Tibial artery (tissue), 4 donors: ENCODE results near the gene TLE2.
A peak's percentile ranks its signal among the peaks of the same experiment; 100 is the strongest.

Experiments used
- DNase-seq, 2 donors: peaks; one replicate each; pipeline ENCODE4 v3.0.0-alpha.2; 2019
- H3K27ac ChIP-seq, 2 donors: fragments of 200-600 bp; sonication (generic) in 1 of 2; 1 replicate in 1 of 2; 2 replicates in 1 of 2; pipeline ENCODE4 v1.5.1; 2018 to 2019; ENCODE audit warnings: mild to moderate bottlenecking in 1 of 2
- H3K27me3 ChIP-seq, 2 donors: fragments of 200-600 bp; sonication (generic) in 1 of 2; one replicate each; pipeline versions ENCODE4 v1.5.1 to v1.6.0; 2016 to 2019
- H3K36me3 ChIP-seq, 3 donors: fragments of 200-600 bp; sonication (generic) in 2 of 3; one replicate each; pipeline ENCODE4 v1.5.1; 2016 to 2019; ENCODE audit warnings: mild to moderate bottlenecking in 2 of 3
- H3K4me1 ChIP-seq, 4 donors: fragments of 200-600 bp; sonication (generic) in 2 of 4; 1 replicate in 3 of 4; 2 replicates in 1 of 4; pipeline ENCODE4 v1.5.1; 2016 to 2019
- H3K4me3 ChIP-seq, 2 donors: fragments of 200-600 bp; sonication (generic) in 1 of 2; 1 replicate in 1 of 2; 2 replicates in 1 of 2; pipeline ENCODE4 v1.5.1; 2018 to 2019; ENCODE audit warnings: mild to moderate bottlenecking in 2 of 2
- H3K9me3 ChIP-seq, 3 donors: fragments of 200-600 bp; sonication (generic) in 1 of 3; one replicate each; pipeline ENCODE4 v1.5.1; 2016 to 2019
- CTCF ChIP-seq, 2 experiments: fragments of 200-600 bp in 1 of 2; fragments of 450-650 bp in 1 of 2; IDR thresholded peaks; one replicate each; pipeline ENCODE4 v1.5.1; 2017 to 2019; ENCODE audit warnings: antibody characterized with exemption in 2 of 2, mild to moderate bottlenecking in 1 of 2, moderate library complexity in 1 of 2
- intact Hi-C: fragments of 100-400 bp; cut with DNase I; formaldehyde crosslinking; loops from one replicate; pipeline ENCODE4 v1.15.0; 2023; ENCODE audit warnings: low total_unique reads

TLE2 gene

GRCh38 chr19:3062165-3063105 is 33.4 kb upstream of the TLE2 start, which contains the start of gene TLE5:
TLE5 (minus strand) TSS chr19:3062495; CDS start chr19:3062200, 295 bp downstream.
- H3K27me3 ChIP-seq = no peaks in the 10 kb centered on the region
- TF ChIP-seq CTCF (IDR thresholded peaks at IDR 0.05) = no peak
- peak within 1 kb of the TSS; percentile 89 to 95 for H3K27ac ChIP-seq
- H3K4me3 ChIP-seq = peak within 1 kb of the TSS; percentile 85 to 89
- H3K36me3 ChIP-seq = peaks cover 0 to 22% (median 17%) of the 10 kb centered on the region in 3 donors
- H3K9me3 ChIP-seq = no peaks in the 10 kb centered on the region
- peak; percentile 54 to 76 for DNase-seq
- H3K4me1 ChIP-seq = peaks cover 0 to 37% (median 26%) of the 10 kb centered on the region in 4 donors
- intact Hi-C loops = loop anchor here (5.0 kb wide), 2 partner anchors 95 to 125 kb away; partner anchors contain the start of gene NCLN

DNA sequence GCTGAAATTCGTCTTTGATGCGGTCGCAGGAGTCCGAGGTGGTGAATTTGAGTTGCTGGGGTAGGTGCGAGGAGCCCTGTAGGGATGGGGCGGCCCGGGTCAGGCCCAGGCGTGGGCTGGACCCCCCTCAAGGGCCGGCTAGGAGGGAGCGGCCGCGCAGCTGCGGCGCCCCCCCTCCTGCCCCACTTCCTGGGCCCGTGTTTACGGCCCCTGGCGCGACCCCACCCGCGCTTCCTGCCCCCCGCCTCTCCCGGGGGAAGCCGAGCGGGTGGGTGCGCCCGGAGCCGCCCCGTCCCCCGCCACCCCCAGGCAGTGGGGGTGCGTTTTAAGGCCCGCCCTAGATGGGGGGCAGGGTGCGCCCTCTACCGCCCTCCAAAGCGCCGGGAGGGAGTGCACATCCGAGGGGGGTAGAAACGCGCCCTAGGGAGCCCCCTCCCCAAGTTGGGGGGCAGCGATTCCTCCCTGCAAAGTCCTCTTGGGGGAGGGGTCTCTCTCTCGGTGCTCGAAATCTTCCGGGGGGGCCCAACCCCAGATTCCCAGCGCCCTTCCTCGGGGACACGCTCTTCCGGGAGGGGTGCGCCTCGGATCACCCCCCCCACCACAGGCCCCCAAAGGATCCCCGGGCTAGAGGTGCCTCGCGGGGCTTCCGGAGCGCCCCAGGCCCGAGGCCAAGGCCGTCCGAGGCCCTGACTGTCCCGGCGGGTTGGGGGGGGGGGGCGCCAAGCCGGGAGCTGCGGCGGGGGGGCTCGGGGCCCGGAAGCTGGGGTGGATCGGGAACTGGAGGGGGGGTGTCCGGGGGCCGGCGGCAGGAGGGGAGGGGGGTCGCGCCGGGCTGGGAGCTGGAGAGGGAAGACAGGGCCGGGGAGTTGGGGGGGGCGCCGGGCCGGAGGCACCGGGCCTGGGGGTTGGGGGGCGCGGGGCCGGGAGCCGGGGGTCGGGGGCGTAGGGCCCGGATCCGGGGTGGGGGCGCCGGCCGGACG is 32.4 kb upstream of the TLE2 start:
- Histone ChIP-seq H3K27me3 (no peaks in the 10 kb centered on the region), H3K9me3 (no peaks in the 10 kb centered on the region), H3K4me3 (peak overlapping the region; percentile 85 to 89), H3K27ac (peak overlapping the region; percentile 89 to 95), H3K36me3 (peaks cover 0 to 28% (median 19%) of the 10 kb centered on the region in 3 donors), H3K4me1 (peaks cover 0 to 45% (median 33%) of the 10 kb centered on the region in 4 donors)
- TF ChIP-seq CTCF (IDR thresholded peaks at IDR 0.05) = peak in 1 of 2 experiments; percentile 21
- DNase-seq = peak in 1 of 2 donors; percentile 74
- intact Hi-C loops = loop anchor here (5.0 kb wide), 2 partner anchors 94 to 126 kb away; partner anchors contain the start of gene NCLN

DNA sequence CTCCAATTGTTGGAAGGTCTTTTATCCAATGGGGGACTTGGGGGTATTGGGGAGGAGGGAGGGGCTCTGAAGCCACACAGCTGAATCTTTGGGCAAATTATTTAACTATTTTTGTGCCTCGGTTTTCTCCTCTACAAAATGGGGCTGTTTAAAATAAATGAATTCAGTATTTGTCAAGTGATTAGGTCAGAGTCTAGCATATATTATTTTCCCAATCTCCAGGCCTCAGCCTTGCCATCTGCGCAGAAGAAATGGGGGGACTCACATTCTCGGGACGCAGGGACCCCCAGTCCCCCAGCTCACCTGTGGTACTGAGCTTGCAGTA is 31.7 kb upstream of the TLE2 start:
- Histone ChIP-seq H3K36me3 (peaks cover 2 to 34% (median 25%) of the 10 kb centered on the region in 3 donors), H3K4me1 (peaks cover 0 to 48% (median 33%) of the 10 kb centered on the region in 4 donors), H3K27ac (peak overlapping the region; percentile 89 to 95), H3K27me3 (no peaks in the 10 kb centered on the region), H3K9me3 (no peaks in the 10 kb centered on the region), H3K4me3 (peak overlapping the region; percentile 85 to 89)
- DNase-seq = no peak
- no peak for TF ChIP-seq CTCF (IDR thresholded peaks at IDR 0.05)
- intact Hi-C loops = loop anchor here (5.0 kb wide), 2 partner anchors 94 to 126 kb away; partner anchors contain the start of gene NCLN

- H3K9me3 ChIP-seq = no peaks in the 10 kb centered on the region
- no peak overlapping the region for H3K27ac ChIP-seq
- H3K4me3 ChIP-seq = no peak overlapping the region
- TF ChIP-seq CTCF (IDR thresholded peaks at IDR 0.05) = no peak
- DNase-seq = no peak
- peaks cover 10 to 46% (median 37%) of the 10 kb centered on the region in 3 donors for H3K36me3 ChIP-seq
- intact Hi-C loops = loop anchor here (5.0 kb wide), 2 partner anchors 92 to 128 kb away; partner anchors contain the start of gene NCLN
- peaks cover 0 to 59% (median 33%) of the 10 kb centered on the region in 4 donors for H3K4me1 ChIP-seq
- H3K27me3 ChIP-seq = no peaks in the 10 kb centered on the region
These were observed 30.6 kb upstream of the TLE2 start for GRCh38 chr19:3059653-3060052.

- intact Hi-C loops = no loop called here
- peaks cover 0 to 60% (median 33%) of the 10 kb centered on the region in 4 donors for H3K4me1 ChIP-seq
- no peak overlapping the region for H3K4me3 ChIP-seq
- H3K9me3 ChIP-seq = no peaks in the 10 kb centered on the region
- H3K36me3 ChIP-seq = peaks cover 14 to 54% (median 45%) of the 10 kb centered on the region in 3 donors
- H3K27me3 ChIP-seq = no peaks in the 10 kb centered on the region
- DNase-seq = no peak
- TF ChIP-seq CTCF (IDR thresholded peaks at IDR 0.05) = no peak
- H3K27ac ChIP-seq = no peak overlapping the region
These were observed 29.8 kb upstream of the TLE2 start for GRCh38 chr19:3058821-3059314.
